ENCODE data around the gene PLCL1.
A peak's percentile ranks its signal among the peaks of the same experiment; 100 is the strongest.

Gene PLCL1

GRCh38 chr2:198073253-198073652 is 268.9 kb downstream of the PLCL1 start:
- TF ChIP-seq, protein P1, sequence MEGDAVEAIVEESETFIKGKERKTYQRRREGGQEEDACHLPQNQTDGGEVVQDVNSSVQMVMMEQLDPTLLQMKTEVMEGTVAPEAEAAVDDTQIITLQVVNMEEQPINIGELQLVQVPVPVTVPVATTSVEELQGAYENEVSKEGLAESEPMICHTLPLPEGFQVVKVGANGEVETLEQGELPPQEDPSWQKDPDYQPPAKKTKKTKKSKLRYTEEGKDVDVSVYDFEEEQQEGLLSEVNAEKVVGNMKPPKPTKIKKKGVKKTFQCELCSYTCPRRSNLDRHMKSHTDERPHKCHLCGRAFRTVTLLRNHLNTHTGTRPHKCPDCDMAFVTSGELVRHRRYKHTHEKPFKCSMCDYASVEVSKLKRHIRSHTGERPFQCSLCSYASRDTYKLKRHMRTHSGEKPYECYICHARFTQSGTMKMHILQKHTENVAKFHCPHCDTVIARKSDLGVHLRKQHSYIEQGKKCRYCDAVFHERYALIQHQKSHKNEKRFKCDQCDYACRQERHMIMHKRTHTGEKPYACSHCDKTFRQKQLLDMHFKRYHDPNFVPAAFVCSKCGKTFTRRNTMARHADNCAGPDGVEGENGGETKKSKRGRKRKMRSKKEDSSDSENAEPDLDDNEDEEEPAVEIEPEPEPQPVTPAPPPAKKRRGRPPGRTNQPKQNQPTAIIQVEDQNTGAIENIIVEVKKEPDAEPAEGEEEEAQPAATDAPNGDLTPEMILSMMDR (IDR thresholded peaks at IDR 0.05; ENCODE audit: low read depth, low read length) = no peak
- no peak overlapping the region for H3K4me3 ChIP-seq (replicated peaks in 1 of 2; ENCODE audit: low read depth in 2 of 2, low read length in 2 of 2)
- DNase-seq (ENCODE audit: low read depth in 2 of 2) = no peak

- no peak overlapping the region for H3K4me3 ChIP-seq (replicated peaks in 1 of 2; ENCODE audit: low read depth in 2 of 2, low read length in 2 of 2)
- DNase-seq (ENCODE audit: low read depth in 2 of 2) = peak; percentile 19 to 40
- TF ChIP-seq, protein P1 (IDR thresholded peaks at IDR 0.05; ENCODE audit: low read depth, low read length) = no peak
Measured at GRCh38 chr2:198077477-198077876, 273.1 kb downstream of the PLCL1 start.

DNA sequence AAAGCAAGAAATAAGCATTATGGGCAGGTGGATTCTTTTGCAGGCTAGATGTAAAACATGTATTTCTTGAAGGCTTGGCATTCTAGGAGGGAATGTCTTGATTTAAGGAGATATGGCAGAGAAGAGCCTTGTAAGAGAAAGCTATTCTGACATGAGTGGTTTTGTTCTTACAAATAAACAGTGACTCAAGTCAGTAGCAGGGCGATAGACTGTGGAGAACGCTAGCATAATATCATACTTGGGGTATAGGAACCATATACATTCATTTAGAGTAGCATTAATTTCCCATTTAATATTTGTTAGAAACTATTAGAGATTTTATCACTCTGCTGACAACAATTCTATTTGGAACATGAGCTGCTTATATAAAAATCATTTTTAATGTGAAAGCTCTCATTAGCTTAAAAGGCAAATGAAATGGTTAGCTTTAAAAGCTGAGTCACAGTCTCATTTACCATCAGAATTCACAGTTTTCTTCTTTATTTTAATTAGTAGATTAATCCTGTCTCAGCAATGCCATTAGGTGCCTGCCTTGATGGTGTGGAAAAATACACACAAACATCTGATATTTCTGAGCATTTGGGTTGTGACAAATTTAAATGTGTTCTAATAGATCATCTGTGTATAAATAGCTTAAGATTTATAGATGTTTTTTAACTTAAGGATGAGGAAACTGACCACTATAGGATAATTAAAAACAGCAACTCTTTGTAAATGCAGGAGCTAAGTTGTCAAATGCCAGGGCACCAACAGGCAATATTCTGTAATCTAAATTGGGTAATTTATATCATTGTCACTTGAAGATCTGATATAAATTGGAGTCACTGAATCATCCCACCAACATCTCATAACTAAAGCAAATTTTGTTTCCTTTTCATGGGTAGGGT is 276.7 kb downstream of the PLCL1 start:
- DNase-seq (ENCODE audit: low read depth in 2 of 2) = no peak
- TF ChIP-seq, protein P1 (IDR thresholded peaks at IDR 0.05; ENCODE audit: low read depth, low read length) = no peak
- no peak overlapping the region for H3K4me3 ChIP-seq (replicated peaks in 1 of 2; ENCODE audit: low read depth in 2 of 2, low read length in 2 of 2)

DNA sequence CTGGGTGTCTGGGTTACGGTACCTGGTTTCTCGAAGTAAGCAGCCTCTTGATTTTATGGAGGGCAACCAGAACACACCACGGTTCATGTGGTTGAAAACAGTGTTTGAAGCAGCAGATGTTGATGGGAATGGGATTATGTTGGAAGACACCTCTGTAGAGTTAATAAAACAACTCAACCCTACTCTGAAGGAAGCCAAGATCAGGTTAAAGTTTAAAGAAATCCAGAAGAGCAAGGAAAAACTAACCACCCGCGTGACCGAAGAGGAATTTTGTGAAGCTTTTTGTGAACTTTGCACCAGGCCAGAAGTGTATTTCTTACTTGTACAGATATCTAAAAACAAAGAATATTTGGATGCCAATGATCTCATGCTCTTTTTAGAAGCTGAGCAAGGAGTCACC is 279.8 kb downstream of the PLCL1 start:
- no peak for DNase-seq (ENCODE audit: low read depth in 2 of 2)
- H3K4me3 ChIP-seq (replicated peaks in 1 of 2; ENCODE audit: low read depth in 2 of 2, low read length in 2 of 2) = no peak overlapping the region
- TF ChIP-seq, protein P1 (IDR thresholded peaks at IDR 0.05; ENCODE audit: low read depth, low read length) = no peak

- no peak for DNase-seq (ENCODE audit: low read depth in 2 of 2)
- TF ChIP-seq, protein P1 (IDR thresholded peaks at IDR 0.05; ENCODE audit: low read depth, low read length) = no peak
Measured at GRCh38 chr2:198096002-198096401, 291.6 kb downstream of the PLCL1 start.

DNA sequence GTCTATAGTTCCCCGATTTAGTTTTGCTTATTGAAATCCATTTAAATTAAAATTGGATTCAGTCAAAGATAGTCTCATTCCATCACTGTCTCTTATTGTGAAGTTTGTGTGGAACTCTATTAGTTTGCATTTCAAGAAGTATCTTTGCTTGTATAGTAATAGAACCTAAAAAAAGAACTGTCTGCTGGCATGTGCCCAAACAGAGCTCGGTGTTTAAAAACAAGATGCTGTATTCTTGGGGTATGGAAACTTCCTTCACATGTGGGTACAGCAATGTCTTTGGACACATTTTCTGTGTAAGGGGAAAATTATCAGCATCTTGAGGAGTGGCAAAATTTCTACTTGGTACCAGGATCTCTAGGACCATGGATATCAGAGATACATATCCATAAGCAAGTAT is 292.6 kb downstream of the PLCL1 start:
- DNase-seq (ENCODE audit: low read depth in 2 of 2) = no peak
- H3K4me3 ChIP-seq (replicated peaks in 1 of 2; ENCODE audit: low read depth in 2 of 2, low read length in 2 of 2) = no peak overlapping the region
- TF ChIP-seq, protein P1 (IDR thresholded peaks at IDR 0.05; ENCODE audit: low read depth, low read length) = no peak

More at GRCh38 chr2:198096002-198096401, 291.6 kb downstream of the PLCL1 start:
- H3K4me3 ChIP-seq (replicated peaks in 1 of 2; ENCODE audit: low read depth in 2 of 2, low read length in 2 of 2) = no peak overlapping the region
